Duodenal mucosa (tissue), 2 donors: ENCODE results near the gene KSR1.
"Not testable (repeated sequence)": the region's sequence is repeated elsewhere in the genome, so short reads cannot be mapped to it uniquely, and the experiment has no call there.

Source experiments
- H3K27ac ChIP-seq: one replicate; pipeline ENCODE4 v1.7.0; 2013; ENCODE audit warnings: low read depth, low read length
- H3K27me3 ChIP-seq, 2 donors: one replicate each; pipeline ENCODE4 v1.7.0; 2013; ENCODE audit warnings: low read length in 2 of 2, control low read depth in 1 of 2; ENCODE audit not compliant: insufficient read depth in 2 of 2, control insufficient read depth in 1 of 2
- H3K36me3 ChIP-seq, 2 donors: one replicate each; pipeline ENCODE4 v1.7.0; 2013; ENCODE audit warnings: low read length in 2 of 2, control low read depth in 1 of 2; ENCODE audit not compliant: insufficient read depth in 2 of 2, control insufficient read depth in 1 of 2
- H3K4me1 ChIP-seq, 2 donors: one replicate each; pipeline ENCODE4 v1.7.0; 2013; ENCODE audit warnings: low read length in 2 of 2, control low read depth in 1 of 2; ENCODE audit not compliant: insufficient read depth in 2 of 2, control insufficient read depth in 1 of 2
- H3K4me3 ChIP-seq, 2 donors: one replicate each; pipeline ENCODE4 v1.7.0; 2013; ENCODE audit warnings: low read length in 2 of 2, low read depth in 1 of 2
- H3K9ac ChIP-seq, 2 donors: one replicate each; pipeline ENCODE4 v1.7.0; 2013; ENCODE audit warnings: low read length in 2 of 2, low read depth in 1 of 2
- H3K9me3 ChIP-seq, 2 donors: one replicate each; pipeline ENCODE4 v1.7.0; 2013; ENCODE audit warnings: low read length in 2 of 2, control low read depth in 1 of 2; ENCODE audit not compliant: control insufficient read depth in 1 of 2

Gene KSR1

GRCh38 chr17:27628376-27628775 lies 172.1 kb downstream of the KSR1 start:
- H3K4me3 ChIP-seq: no peak overlapping the region
- H3K36me3 ChIP-seq: peaks cover 5 to 13% of the 10 kb centered on the region in 2 donors

GRCh38 chr17:27629260-27629659 lies 173.0 kb downstream of the KSR1 start:
- not testable (repeated sequence) for H3K9me3 ChIP-seq, H3K36me3 ChIP-seq, H3K27ac ChIP-seq, H3K4me3 ChIP-seq, H3K9ac ChIP-seq, H3K27me3 ChIP-seq
- peaks cover 19 to 38% of the 10 kb centered on the region in 2 donors for H3K4me1 ChIP-seq

More at GRCh38 chr17:27628376-27628775, 172.1 kb downstream of the KSR1 start:
- Histone ChIP-seq H3K9ac (no peak overlapping the region), H3K27ac (no peak overlapping the region), H3K27me3 (no peaks in the 10 kb centered on the region), H3K9me3 (no peaks in the 10 kb centered on the region), H3K4me1 (peaks cover 12 to 29% of the 10 kb centered on the region in 2 donors)

GRCh38 chr17:27630607-27631410 lies 174.6 kb downstream of the KSR1 start, which contains the start of gene LGALS9:
Gene LGALS9, plus strand, starts transcription at chr17:27631188. Its CDS starts 78 bp downstream, at chr17:27631266.
- H3K9me3 ChIP-seq: no peaks in the 10 kb centered on the region
- no peaks in the 10 kb centered on the region for H3K36me3 ChIP-seq
- H3K27me3 ChIP-seq: no peaks in the 10 kb centered on the region
- peak within 1 kb of the TSS; percentile 54 to 73 for H3K9ac ChIP-seq
- peaks cover 19 to 42% of the 10 kb centered on the region in 2 donors for H3K4me1 ChIP-seq
- H3K27ac ChIP-seq: peak within 1 kb of the TSS; percentile 68
- peak within 1 kb of the TSS; percentile 65 to 79 for H3K4me3 ChIP-seq

- peak overlapping the region; percentile 68 for H3K27ac ChIP-seq
- H3K27me3 ChIP-seq: no peaks in the 10 kb centered on the region
- H3K9ac ChIP-seq: peak overlapping the region; percentile 54 to 73
- no peaks in the 10 kb centered on the region for H3K36me3 ChIP-seq
- H3K4me3 ChIP-seq: peak overlapping the region; percentile 65 to 79
- peaks cover 19 to 44% of the 10 kb centered on the region in 2 donors for H3K4me1 ChIP-seq
- H3K9me3 ChIP-seq: no peaks in the 10 kb centered on the region
These were observed 175.1 kb downstream of the KSR1 start for GRCh38 chr17:27631411-27631760.

- H3K36me3 ChIP-seq: no peaks in the 10 kb centered on the region
- H3K9ac ChIP-seq: peak overlapping the region; percentile 54 to 73
- no peaks in the 10 kb centered on the region for H3K9me3 ChIP-seq
- H3K27me3 ChIP-seq: no peaks in the 10 kb centered on the region
- no peak overlapping the region for H3K27ac ChIP-seq
- H3K4me3 ChIP-seq: peak overlapping the region; percentile 65 to 79
- peaks cover 19 to 44% of the 10 kb centered on the region in 2 donors for H3K4me1 ChIP-seq
These were observed 175.9 kb downstream of the KSR1 start for GRCh38 chr17:27631897-27632725.

- not testable (repeated sequence) for H3K9me3 ChIP-seq, H3K27ac ChIP-seq
- peaks cover 19 to 44% of the 10 kb centered on the region in 2 donors for H3K4me1 ChIP-seq
These were observed 176.5 kb downstream of the KSR1 start for GRCh38 chr17:27632766-27633165.

GRCh38 chr17:27633312-27634025 lies 177.2 kb downstream of the KSR1 start:
- Histone ChIP-seq H3K27me3 (no peaks in the 10 kb centered on the region), H3K4me1 (peaks cover 19 to 44% of the 10 kb centered on the region in 2 donors), H3K9ac (no peak overlapping the region), H3K36me3 (no peaks in the 10 kb centered on the region), H3K9me3 (no peaks in the 10 kb centered on the region), H3K4me3 (peak overlapping the region; percentile 39 to 40), H3K27ac (no peak overlapping the region)

More at GRCh38 chr17:27632766-27633165, 176.5 kb downstream of the KSR1 start:
- peak overlapping the region in 1 of 2 donors; percentile 54 for H3K9ac ChIP-seq
- H3K27me3 ChIP-seq, H3K36me3 ChIP-seq: not testable (repeated sequence)
- H3K4me3 ChIP-seq: peak overlapping the region; percentile 57 to 65

- H3K9ac ChIP-seq: no peak overlapping the region
- H3K4me1 ChIP-seq: peaks cover 19 to 44% of the 10 kb centered on the region in 2 donors
- H3K9me3 ChIP-seq: no peaks in the 10 kb centered on the region
- H3K27ac ChIP-seq: no peak overlapping the region
- no peaks in the 10 kb centered on the region for H3K36me3 ChIP-seq
- peak overlapping the region in 1 of 2 donors; percentile 39 for H3K4me3 ChIP-seq
- H3K27me3 ChIP-seq: no peaks in the 10 kb centered on the region
These were observed 177.7 kb downstream of the KSR1 start for GRCh38 chr17:27634026-27634335.

- Histone ChIP-seq H3K27ac (no peak overlapping the region), H3K9me3 (no peaks in the 10 kb centered on the region), H3K27me3 (no peaks in the 10 kb centered on the region), H3K4me3 (no peak overlapping the region), H3K4me1 (peaks cover 19 to 44% of the 10 kb centered on the region in 2 donors), H3K9ac (no peak overlapping the region), H3K36me3 (no peaks in the 10 kb centered on the region)
These were observed 178.5 kb downstream of the KSR1 start for GRCh38 chr17:27634776-27635175.
